DOHH2 (cell line): ENCODE data around the gene FAR2.
"Not testable (repeated sequence)": the region's sequence is repeated elsewhere in the genome, so short reads cannot be mapped to it uniquely, and the experiment has no call there.

Experiments
- H3F3A ChIP-seq: fragments of 200-600 bp; sonication (generic), shearing (Covaris generic); 2 replicates; pipeline ENCODE4 v1.6.0; 2016; ENCODE audit warnings: antibody characterized with exemption, mild to moderate bottlenecking; ENCODE audit not compliant: control insufficient read depth, insufficient read depth
- H3K27ac ChIP-seq: fragments of 200-600 bp; sonication (generic); 2 replicates; pipeline ENCODE4 v1.5.1; 2014; ENCODE audit warnings: low read depth, mild to moderate bottlenecking, low read length, moderate library complexity
- H3K27me3 ChIP-seq: fragments of 200-600 bp; sonication (generic); 2 replicates; pipeline ENCODE4 v1.6.1; 2014; ENCODE audit warnings: mild to moderate bottlenecking, low read length, mixed read lengths; ENCODE audit not compliant: control insufficient read depth
- H3K36me3 ChIP-seq: fragments of 200-600 bp; sonication (generic); 2 replicates; pipeline ENCODE4 v1.6.1; 2014; ENCODE audit warnings: mild to moderate bottlenecking, low read length, moderate library complexity, mixed read lengths; ENCODE audit not compliant: control insufficient read depth
- H3K4me1 ChIP-seq: fragments of 200-600 bp; sonication (generic); 2 replicates; pipeline ENCODE4 v1.6.1; 2014; ENCODE audit warnings: mild to moderate bottlenecking, low read length, mixed read lengths; ENCODE audit not compliant: control insufficient read depth
- H3K4me2 ChIP-seq: fragments of 200-600 bp; sonication (generic); 2 replicates; pipeline ENCODE4 v1.6.0; 2014; ENCODE audit warnings: mild to moderate bottlenecking, low read length, moderate library complexity
- H3K4me3 ChIP-seq: fragments of 200-600 bp; sonication (generic); 2 replicates; pipeline ENCODE4 v1.5.1; 2014; ENCODE audit warnings: mild to moderate bottlenecking, low read length, mixed read lengths
- H3K79me2 ChIP-seq: fragments of 200-600 bp; sonication (generic); 2 replicates; pipeline ENCODE4 v1.6.1; 2014; ENCODE audit warnings: mild to moderate bottlenecking, low read length, mixed read lengths; ENCODE audit not compliant: control insufficient read depth
- H3K9me2 ChIP-seq: fragments of 200-600 bp; sonication (generic); replicated peaks from 2 replicates; pipeline ENCODE4 v1.6.1; 2014; ENCODE audit warnings: mild to moderate bottlenecking, low read length, mixed read lengths; ENCODE audit not compliant: control insufficient read depth
- H3K9me3 ChIP-seq: fragments of 200-600 bp; sonication (generic); 2 replicates; pipeline ENCODE4 v1.6.1; 2014; ENCODE audit warnings: antibody characterized with exemption, low read length, mixed read lengths; ENCODE audit not compliant: control insufficient read depth, insufficient read depth
- H4K20me1 ChIP-seq: fragments of 200-600 bp; sonication (generic); 2 replicates; pipeline ENCODE4 v1.6.0; 2014; ENCODE audit warnings: low read depth, mild to moderate bottlenecking, antibody characterized with exemption, low read length, moderate library complexity; ENCODE audit not compliant: control insufficient read depth, insufficient read depth
- EZH2phosphoT487 ChIP-seq: fragments of 200-600 bp; sonication (generic); IDR thresholded peaks from 2 replicates; pipeline ENCODE4 v1.6.1; 2017; ENCODE audit warnings: borderline replicate concordance, mild to moderate bottlenecking, antibody characterized with exemption, low read length, moderate library complexity, mixed read lengths
- TF ChIP-seq, protein P1 (sequence below): fragments of 200-600 bp; sonication (generic); IDR thresholded peaks from one replicate; pipeline ENCODE4 v1.5.1; 2014; ENCODE audit warnings: antibody characterized with exemption, mild to moderate bottlenecking, low read depth, low read length; ENCODE audit not compliant: poor library complexity, severe bottlenecking

Gene FAR2

GRCh38 chr12:29288031-29288430 lies 139.0 kb downstream of the FAR2 start:
- H3K27me3 ChIP-seq = no peaks in the 10 kb centered on the region
- H3K79me2 ChIP-seq = no peaks in the 10 kb centered on the region
- H3K4me2 ChIP-seq = no peak overlapping the region
- no peaks in the 10 kb centered on the region for H3K4me1 ChIP-seq
- H3K9me3 ChIP-seq = no peaks in the 10 kb centered on the region
- H3K36me3 ChIP-seq = no peaks in the 10 kb centered on the region
- no peaks in the 10 kb centered on the region for H4K20me1 ChIP-seq
- H3K27ac ChIP-seq = no peak overlapping the region
- no peak overlapping the region for H3K4me3 ChIP-seq
- TF ChIP-seq, protein P1, sequence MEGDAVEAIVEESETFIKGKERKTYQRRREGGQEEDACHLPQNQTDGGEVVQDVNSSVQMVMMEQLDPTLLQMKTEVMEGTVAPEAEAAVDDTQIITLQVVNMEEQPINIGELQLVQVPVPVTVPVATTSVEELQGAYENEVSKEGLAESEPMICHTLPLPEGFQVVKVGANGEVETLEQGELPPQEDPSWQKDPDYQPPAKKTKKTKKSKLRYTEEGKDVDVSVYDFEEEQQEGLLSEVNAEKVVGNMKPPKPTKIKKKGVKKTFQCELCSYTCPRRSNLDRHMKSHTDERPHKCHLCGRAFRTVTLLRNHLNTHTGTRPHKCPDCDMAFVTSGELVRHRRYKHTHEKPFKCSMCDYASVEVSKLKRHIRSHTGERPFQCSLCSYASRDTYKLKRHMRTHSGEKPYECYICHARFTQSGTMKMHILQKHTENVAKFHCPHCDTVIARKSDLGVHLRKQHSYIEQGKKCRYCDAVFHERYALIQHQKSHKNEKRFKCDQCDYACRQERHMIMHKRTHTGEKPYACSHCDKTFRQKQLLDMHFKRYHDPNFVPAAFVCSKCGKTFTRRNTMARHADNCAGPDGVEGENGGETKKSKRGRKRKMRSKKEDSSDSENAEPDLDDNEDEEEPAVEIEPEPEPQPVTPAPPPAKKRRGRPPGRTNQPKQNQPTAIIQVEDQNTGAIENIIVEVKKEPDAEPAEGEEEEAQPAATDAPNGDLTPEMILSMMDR = no peak
- no peak for TF ChIP-seq EZH2phosphoT487
- H3K9me2 ChIP-seq = no peaks in the 10 kb centered on the region
- no peaks in the 10 kb centered on the region for H3F3A ChIP-seq

DNA sequence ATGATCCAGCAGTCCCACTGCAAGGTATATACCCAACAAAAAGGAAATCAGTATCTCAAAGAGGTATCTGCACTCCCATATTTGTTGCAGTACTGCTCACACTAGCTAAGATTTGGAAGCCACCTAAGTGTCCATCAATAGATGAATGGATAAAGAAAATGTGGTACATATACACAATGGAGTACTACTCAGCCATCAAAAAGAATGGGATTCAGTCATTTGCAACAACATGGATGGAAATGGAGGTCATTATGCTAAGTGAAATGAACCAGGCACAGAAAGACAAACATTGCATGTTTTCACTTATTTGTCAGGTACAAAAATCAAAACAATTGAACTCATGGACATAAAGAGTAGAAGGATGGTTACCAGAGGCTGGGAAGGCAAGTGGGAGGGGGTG lies 141.4 kb downstream of the FAR2 start:
- not testable (repeated sequence) for H3K4me3 ChIP-seq, H3K27me3 ChIP-seq, H3K27ac ChIP-seq, H3K4me2 ChIP-seq, H3K79me2 ChIP-seq, H3F3A ChIP-seq, H3K36me3 ChIP-seq, H4K20me1 ChIP-seq, H3K9me3 ChIP-seq, H3K4me1 ChIP-seq, H3K9me2 ChIP-seq

GRCh38 chr12:29291226-29291625 lies 142.1 kb downstream of the FAR2 start:
- H3K27ac ChIP-seq = no peak overlapping the region
- no peaks in the 10 kb centered on the region for H3K79me2 ChIP-seq
- H3K9me2 ChIP-seq = no peaks in the 10 kb centered on the region
- H3K27me3 ChIP-seq = no peaks in the 10 kb centered on the region
- no peaks in the 10 kb centered on the region for H4K20me1 ChIP-seq
- H3K4me3 ChIP-seq = no peak overlapping the region
- H3K4me1 ChIP-seq = no peaks in the 10 kb centered on the region
- no peaks in the 10 kb centered on the region for H3F3A ChIP-seq
- H3K4me2 ChIP-seq = no peak overlapping the region
- no peaks in the 10 kb centered on the region for H3K9me3 ChIP-seq
- no peaks in the 10 kb centered on the region for H3K36me3 ChIP-seq
- no peak for TF ChIP-seq EZH2phosphoT487
- TF ChIP-seq, protein P1 = no peak

GRCh38 chr12:29299633-29300032 lies 150.6 kb downstream of the FAR2 start:
- Histone ChIP-seq H3K27ac (no peak overlapping the region), H3K79me2 (no peaks in the 10 kb centered on the region), H3K9me2 (no peaks in the 10 kb centered on the region), H3F3A (no peaks in the 10 kb centered on the region), H3K4me1 (no peaks in the 10 kb centered on the region), H4K20me1 (no peaks in the 10 kb centered on the region), H3K36me3 (no peaks in the 10 kb centered on the region), H3K27me3 (no peaks in the 10 kb centered on the region), H3K4me3 (no peak overlapping the region), H3K9me3 (no peaks in the 10 kb centered on the region), H3K4me2 (no peak overlapping the region)
- no peak for TF ChIP-seq EZH2phosphoT487
- TF ChIP-seq, protein P1 = no peak
